Parathyroid adenoma (tissue), 2 donors: ENCODE results near the gene PTPRJ.

Source experiments
- H2AFZ ChIP-seq: fragments of 300-600 bp; sonication (generic); one replicate; pipeline ENCODE4 v1.7.0; 2017; ENCODE audit warnings: antibody characterized with exemption, mild to moderate bottlenecking
- H3K27ac ChIP-seq: fragments of 300-600 bp; sonication (generic); one replicate; pipeline ENCODE4 v1.7.0; 2017
- H3K27me3 ChIP-seq: fragments of 300-600 bp; sonication (generic); one replicate; pipeline ENCODE4 v1.7.0; 2017; ENCODE audit warnings: low read length; ENCODE audit not compliant: control insufficient read depth, insufficient read depth
- H3K36me3 ChIP-seq: fragments of 300-600 bp; sonication (generic); one replicate; pipeline ENCODE4 v1.7.0; 2017; ENCODE audit warnings: low read length; ENCODE audit not compliant: control insufficient read depth, insufficient read depth
- H3K4me1 ChIP-seq: fragments of 300-600 bp; sonication (generic); one replicate; pipeline ENCODE4 v1.7.0; 2017; ENCODE audit warnings: control low read depth
- H3K4me2 ChIP-seq: fragments of 300-600 bp; sonication (generic); one replicate; pipeline ENCODE4 v1.7.0; 2017; ENCODE audit warnings: low read length
- H3K4me3 ChIP-seq: fragments of 300-600 bp; sonication (generic); one replicate; pipeline ENCODE4 v1.7.0; 2017; ENCODE audit warnings: low read depth, low read length
- H3K79me2 ChIP-seq: fragments of 300-600 bp; sonication (generic); one replicate; pipeline ENCODE4 v1.7.0; 2017; ENCODE audit warnings: control low read depth
- H3K9ac ChIP-seq: fragments of 300-600 bp; sonication (generic); one replicate; pipeline ENCODE4 v1.7.0; 2017; ENCODE audit warnings: mild to moderate bottlenecking
- H3K9me3 ChIP-seq: fragments of 300-600 bp; sonication (generic); one replicate; pipeline ENCODE4 v1.7.0; 2017; ENCODE audit warnings: low read length; ENCODE audit not compliant: control insufficient read depth
- TF ChIP-seq, protein P1 (sequence below): fragments of 300-600 bp; sonication (generic); IDR thresholded peaks from one replicate; pipeline ENCODE4 v1.7.0; 2017; ENCODE audit warnings: antibody characterized with exemption, mild to moderate bottlenecking
- donor health status: primary hyperparathyroidism.

The PTPRJ gene

DNA sequence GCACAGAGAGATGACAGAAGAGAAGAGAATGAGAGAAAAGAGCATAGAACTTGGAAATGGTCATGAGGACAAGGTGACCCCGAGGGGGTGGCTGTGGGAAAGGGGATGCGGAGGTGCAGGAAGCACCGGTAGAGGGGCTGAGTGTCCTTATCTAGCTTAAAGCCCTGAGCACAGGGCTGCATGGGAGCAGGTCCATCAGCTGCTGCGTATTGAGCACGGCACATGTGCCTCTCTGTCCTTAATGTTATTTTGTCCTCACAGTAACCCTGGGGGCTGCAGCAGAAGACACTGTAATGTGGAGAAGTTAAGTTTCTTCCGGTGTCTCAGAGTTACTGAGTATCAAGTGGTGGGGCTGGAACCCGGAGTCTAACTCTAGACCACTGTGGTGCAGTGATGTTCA, 141.9 kb downstream of the PTPRJ start:
- Histone ChIP-seq H3K4me3 (no peak overlapping the region), H3K9ac (no peak overlapping the region), H3K27me3 (no peaks in the 10 kb centered on the region), H3K4me1 (no peaks in the 10 kb centered on the region), H3K36me3 (no peaks in the 10 kb centered on the region), H3K9me3 (no peaks in the 10 kb centered on the region), H3K79me2 (no peaks in the 10 kb centered on the region), H3K27ac (no peak overlapping the region), H2AFZ (no peak overlapping the region), H3K4me2 (no peak overlapping the region)
- TF ChIP-seq, protein P1, sequence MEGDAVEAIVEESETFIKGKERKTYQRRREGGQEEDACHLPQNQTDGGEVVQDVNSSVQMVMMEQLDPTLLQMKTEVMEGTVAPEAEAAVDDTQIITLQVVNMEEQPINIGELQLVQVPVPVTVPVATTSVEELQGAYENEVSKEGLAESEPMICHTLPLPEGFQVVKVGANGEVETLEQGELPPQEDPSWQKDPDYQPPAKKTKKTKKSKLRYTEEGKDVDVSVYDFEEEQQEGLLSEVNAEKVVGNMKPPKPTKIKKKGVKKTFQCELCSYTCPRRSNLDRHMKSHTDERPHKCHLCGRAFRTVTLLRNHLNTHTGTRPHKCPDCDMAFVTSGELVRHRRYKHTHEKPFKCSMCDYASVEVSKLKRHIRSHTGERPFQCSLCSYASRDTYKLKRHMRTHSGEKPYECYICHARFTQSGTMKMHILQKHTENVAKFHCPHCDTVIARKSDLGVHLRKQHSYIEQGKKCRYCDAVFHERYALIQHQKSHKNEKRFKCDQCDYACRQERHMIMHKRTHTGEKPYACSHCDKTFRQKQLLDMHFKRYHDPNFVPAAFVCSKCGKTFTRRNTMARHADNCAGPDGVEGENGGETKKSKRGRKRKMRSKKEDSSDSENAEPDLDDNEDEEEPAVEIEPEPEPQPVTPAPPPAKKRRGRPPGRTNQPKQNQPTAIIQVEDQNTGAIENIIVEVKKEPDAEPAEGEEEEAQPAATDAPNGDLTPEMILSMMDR: no peak

DNA sequence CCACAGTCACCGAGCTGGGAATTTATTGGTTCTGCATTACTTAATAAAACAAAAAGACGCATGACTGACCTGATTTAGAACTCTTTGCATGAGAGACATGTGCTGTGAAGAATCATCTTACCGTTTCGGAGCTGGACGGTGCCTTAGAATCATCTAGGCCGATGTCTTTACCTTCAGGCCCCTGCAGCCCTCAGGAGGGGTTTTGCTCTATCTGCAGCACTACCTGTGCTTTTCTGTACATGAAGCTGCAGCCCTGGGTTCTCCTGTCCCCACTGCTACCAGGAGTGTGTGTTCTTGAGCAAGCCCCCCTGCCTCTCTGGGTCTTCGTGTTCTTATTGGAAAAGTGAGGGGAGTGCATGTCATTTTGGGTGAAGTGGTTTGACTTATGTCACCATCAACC, 142.3 kb downstream of the PTPRJ start:
- Histone ChIP-seq H3K36me3 (no peaks in the 10 kb centered on the region), H3K4me2 (no peak overlapping the region)

DNA sequence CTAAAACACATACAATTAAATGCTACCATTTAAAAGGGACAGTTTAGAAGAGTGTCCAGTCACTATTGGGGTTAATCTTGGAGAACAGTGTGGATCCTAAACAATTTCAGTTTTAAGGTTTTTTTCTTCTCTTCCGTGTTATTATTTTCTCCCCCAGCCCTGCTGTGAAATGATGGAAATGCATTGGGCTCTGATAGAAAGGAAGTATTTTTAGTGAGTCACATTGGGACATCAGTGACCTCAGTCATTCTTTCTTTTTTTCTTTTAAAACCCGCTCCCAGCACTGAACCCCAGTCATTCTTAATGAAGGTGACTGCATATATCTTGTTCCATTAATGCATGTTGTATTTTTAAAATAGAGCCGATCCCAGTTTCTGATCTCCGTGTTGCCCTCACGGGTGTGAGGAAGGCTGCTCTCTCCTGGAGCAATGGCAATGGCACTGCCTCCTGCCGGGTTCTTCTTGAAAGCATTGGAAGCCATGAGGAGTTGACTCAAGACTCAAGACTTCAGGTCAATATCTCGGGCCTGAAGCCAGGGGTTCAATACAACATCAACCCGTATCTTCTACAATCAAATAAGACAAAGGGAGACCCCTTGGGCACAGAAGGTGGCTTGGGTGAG, 143.0 kb downstream of the PTPRJ start:
- Histone ChIP-seq H3K36me3 (no peaks in the 10 kb centered on the region), H3K79me2 (no peaks in the 10 kb centered on the region), H3K4me3 (no peak overlapping the region), H3K4me2 (no peak overlapping the region), H3K9me3 (no peaks in the 10 kb centered on the region), H3K27ac (no peak overlapping the region), H3K27me3 (no peaks in the 10 kb centered on the region), H3K4me1 (no peaks in the 10 kb centered on the region), H2AFZ (no peak overlapping the region), H3K9ac (no peak overlapping the region)
- TF ChIP-seq, protein P1: no peak

More for the DNA sequence above, 142.3 kb downstream of the PTPRJ start:
- no peak overlapping the region for H3K9ac ChIP-seq
- H3K27ac ChIP-seq: no peak overlapping the region
- no peak overlapping the region for H3K4me3 ChIP-seq
- no peaks in the 10 kb centered on the region for H3K27me3 ChIP-seq
- H3K4me1 ChIP-seq: no peaks in the 10 kb centered on the region
- no peak overlapping the region for H2AFZ ChIP-seq
- no peaks in the 10 kb centered on the region for H3K79me2 ChIP-seq
- no peaks in the 10 kb centered on the region for H3K9me3 ChIP-seq
- TF ChIP-seq, protein P1: no peak

DNA sequence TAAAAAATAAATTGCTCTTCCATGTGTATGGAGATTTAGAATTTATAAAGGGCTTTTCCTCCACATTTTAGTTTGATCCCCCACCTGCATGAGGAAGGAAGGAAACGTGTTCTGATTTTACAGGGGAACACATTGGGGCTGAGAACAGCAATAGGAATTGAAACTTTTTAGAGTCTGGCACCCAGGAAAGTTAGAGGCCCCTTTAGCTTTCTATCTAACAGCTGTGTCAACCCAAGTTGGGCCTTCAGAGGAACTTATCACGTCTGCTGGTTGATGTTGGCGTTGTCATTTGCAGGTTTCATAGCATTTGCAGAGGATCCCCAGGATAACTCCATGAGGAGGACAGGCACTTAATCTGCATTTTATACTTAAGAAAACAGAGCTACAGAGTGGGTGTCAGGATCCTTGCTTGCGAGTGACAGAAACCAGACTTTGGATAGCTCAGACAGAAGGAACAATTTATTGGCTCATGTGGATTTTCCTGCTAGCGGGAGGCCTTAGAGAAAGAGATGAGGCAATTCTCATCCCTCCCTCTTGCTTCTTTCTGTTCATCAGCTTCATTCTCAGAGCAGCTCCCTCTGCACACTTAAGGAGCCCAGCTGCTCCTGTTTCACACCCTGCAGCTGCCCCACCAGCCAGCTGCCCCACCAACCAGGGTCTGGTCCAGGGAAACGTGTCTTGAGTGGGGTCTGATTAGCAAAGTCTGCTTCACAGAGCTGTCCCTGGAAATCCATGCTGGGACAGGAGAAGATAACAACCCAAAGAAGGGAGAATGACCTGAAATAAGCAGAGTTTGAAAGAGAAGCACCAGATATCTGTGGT, 143.8 kb downstream of the PTPRJ start:
- Histone ChIP-seq H3K27ac (no peak overlapping the region), H3K79me2 (no peaks in the 10 kb centered on the region), H3K4me3 (no peak overlapping the region), H3K27me3 (no peaks in the 10 kb centered on the region), H2AFZ (no peak overlapping the region), H3K36me3 (no peaks in the 10 kb centered on the region), H3K4me2 (no peak overlapping the region), H3K9me3 (no peaks in the 10 kb centered on the region), H3K9ac (no peak overlapping the region), H3K4me1 (no peaks in the 10 kb centered on the region)
- TF ChIP-seq, protein P1: no peak
